ENCODE data around the gene SCAPER.

SCAPER gene

DNA sequence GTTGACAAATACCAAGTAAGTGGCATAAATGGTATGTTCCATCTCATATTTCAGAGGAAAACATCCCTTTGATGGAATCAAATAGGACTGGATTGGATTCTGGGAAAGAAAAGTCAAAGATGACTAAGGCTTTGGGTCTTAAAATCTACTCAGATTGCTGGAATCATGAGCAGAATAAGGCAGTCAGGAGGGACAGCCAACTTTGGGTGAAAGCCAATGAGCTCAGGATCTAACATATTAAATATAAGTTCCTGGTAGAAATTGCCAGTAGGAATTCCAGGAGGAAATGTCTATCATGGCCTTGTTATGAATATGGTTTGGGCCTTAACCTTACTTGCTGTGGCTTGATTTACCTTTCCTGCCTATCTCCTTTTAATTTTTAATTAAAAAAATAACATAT is 513.3 kb downstream of the SCAPER start:
- Histone ChIP-seq H3K27ac (ENCODE audit: low read depth, low read length) (no peak overlapping the region), H3K9ac (ENCODE audit: low read length) (no peak overlapping the region), H3K4me1 (ENCODE audit: insufficient read depth, low read length) (no peaks in the 10 kb centered on the region), H3K36me3 (ENCODE audit: insufficient read depth, low read length) (no peaks in the 10 kb centered on the region), H3K4me3 (ENCODE audit: low read depth in 1 of 2, low read length in 2 of 2) (no peak overlapping the region), H3K9me3 (ENCODE audit: low read length) (no peaks in the 10 kb centered on the region), H3K27me3 (ENCODE audit: control insufficient read depth in 1 of 2, insufficient read depth in 2 of 2, low read length in 2 of 2) (no peaks in the 10 kb centered on the region)

DNA sequence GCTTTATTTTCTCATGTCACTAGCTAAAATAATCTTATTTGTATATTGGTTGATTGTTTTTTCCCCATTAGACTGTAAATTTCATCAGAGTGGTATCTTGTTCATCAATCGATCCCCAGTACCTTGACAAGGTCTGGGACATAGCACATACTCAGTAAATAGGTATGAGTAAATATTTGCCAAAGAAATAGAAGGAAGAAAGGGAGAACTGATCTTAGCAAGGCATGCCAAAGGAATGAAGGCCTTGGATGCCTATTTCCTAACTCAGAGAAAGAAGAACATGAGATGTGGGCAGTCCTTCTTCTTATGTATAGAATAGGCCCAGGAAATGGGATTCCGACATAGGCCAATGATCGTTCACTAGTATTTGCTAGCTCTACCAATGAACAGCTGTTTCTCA is 513.8 kb downstream of the SCAPER start:
- Histone ChIP-seq H3K9me3 (ENCODE audit: low read length) (no peaks in the 10 kb centered on the region), H3K4me1 (ENCODE audit: insufficient read depth, low read length) (no peaks in the 10 kb centered on the region), H3K4me3 (ENCODE audit: low read depth in 1 of 2, low read length in 2 of 2) (no peak overlapping the region), H3K27ac (ENCODE audit: low read depth, low read length) (no peak overlapping the region), H3K9ac (ENCODE audit: low read length) (no peak overlapping the region), H3K27me3 (ENCODE audit: control insufficient read depth in 1 of 2, insufficient read depth in 2 of 2, low read length in 2 of 2) (no peaks in the 10 kb centered on the region), H3K36me3 (ENCODE audit: insufficient read depth, low read length) (no peaks in the 10 kb centered on the region)

GRCh38 chr15:76390571-76390970 is 514.6 kb downstream of the SCAPER start:
- Histone ChIP-seq H3K27me3 (ENCODE audit: control insufficient read depth in 1 of 2, insufficient read depth in 2 of 2, low read length in 2 of 2) (no peaks in the 10 kb centered on the region), H3K9me3 (ENCODE audit: low read length) (no peaks in the 10 kb centered on the region), H3K27ac (ENCODE audit: low read depth, low read length) (no peak overlapping the region), H3K4me3 (ENCODE audit: low read depth in 1 of 2, low read length in 2 of 2) (no peak overlapping the region), H3K4me1 (ENCODE audit: insufficient read depth, low read length) (no peaks in the 10 kb centered on the region), H3K9ac (ENCODE audit: low read length) (no peak overlapping the region), H3K36me3 (ENCODE audit: insufficient read depth, low read length) (no peaks in the 10 kb centered on the region)

DNA sequence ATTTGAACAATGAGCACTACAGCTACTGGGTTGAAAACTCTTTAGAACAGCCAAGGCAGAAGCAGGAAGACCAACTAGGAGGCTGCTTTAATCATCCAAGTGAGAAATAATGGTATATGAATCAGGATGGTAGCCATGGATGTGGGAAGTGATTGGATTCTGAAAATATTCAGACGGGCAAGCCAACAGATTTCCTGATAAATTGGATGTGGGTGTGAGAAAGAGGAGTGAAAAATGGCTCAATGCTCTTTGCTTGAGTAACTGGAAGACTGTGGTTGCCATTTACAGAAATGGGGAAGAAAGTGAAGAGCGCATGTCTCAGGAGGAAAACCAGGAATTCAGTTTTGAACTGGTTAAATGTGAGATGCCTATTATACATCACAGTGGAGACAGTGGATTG is 518.2 kb downstream of the SCAPER start:
- Histone ChIP-seq H3K27ac (ENCODE audit: low read depth, low read length) (no peak overlapping the region), H3K4me3 (ENCODE audit: low read depth in 1 of 2, low read length in 2 of 2) (no peak overlapping the region), H3K36me3 (ENCODE audit: insufficient read depth, low read length) (no peaks in the 10 kb centered on the region), H3K9me3 (ENCODE audit: low read length) (no peaks in the 10 kb centered on the region), H3K9ac (ENCODE audit: low read length) (no peak overlapping the region), H3K27me3 (ENCODE audit: control insufficient read depth in 1 of 2, insufficient read depth in 2 of 2, low read length in 2 of 2) (no peaks in the 10 kb centered on the region), H3K4me1 (ENCODE audit: insufficient read depth, low read length) (no peaks in the 10 kb centered on the region)

- Histone ChIP-seq H3K9me3 (ENCODE audit: low read length) (no peaks in the 10 kb centered on the region), H3K9ac (ENCODE audit: low read length) (no peak overlapping the region), H3K36me3 (ENCODE audit: insufficient read depth, low read length) (no peaks in the 10 kb centered on the region), H3K27me3 (ENCODE audit: control insufficient read depth in 1 of 2, insufficient read depth in 2 of 2, low read length in 2 of 2) (no peaks in the 10 kb centered on the region), H3K4me3 (ENCODE audit: low read depth in 1 of 2, low read length in 2 of 2) (no peak overlapping the region), H3K4me1 (ENCODE audit: insufficient read depth, low read length) (no peaks in the 10 kb centered on the region), H3K27ac (ENCODE audit: low read depth, low read length) (no peak overlapping the region)
Measured at GRCh38 chr15:76386178-76386577, 519.0 kb downstream of the SCAPER start.

GRCh38 chr15:76384409-76384808 is 520.7 kb downstream of the SCAPER start:
- Histone ChIP-seq H3K9ac (ENCODE audit: low read length) (no peak overlapping the region), H3K4me3 (ENCODE audit: low read depth in 1 of 2, low read length in 2 of 2) (no peak overlapping the region), H3K27ac (ENCODE audit: low read depth, low read length) (no peak overlapping the region), H3K9me3 (ENCODE audit: low read length) (no peaks in the 10 kb centered on the region), H3K4me1 (ENCODE audit: insufficient read depth, low read length) (no peaks in the 10 kb centered on the region), H3K36me3 (ENCODE audit: insufficient read depth, low read length) (no peaks in the 10 kb centered on the region), H3K27me3 (ENCODE audit: control insufficient read depth in 1 of 2, insufficient read depth in 2 of 2, low read length in 2 of 2) (no peaks in the 10 kb centered on the region)

- Histone ChIP-seq H3K27me3 (ENCODE audit: control insufficient read depth in 1 of 2, insufficient read depth in 2 of 2, low read length in 2 of 2) (no peaks in the 10 kb centered on the region), H3K9me3 (ENCODE audit: low read length) (no peaks in the 10 kb centered on the region), H3K4me1 (ENCODE audit: insufficient read depth, low read length) (no peaks in the 10 kb centered on the region), H3K36me3 (ENCODE audit: insufficient read depth, low read length) (no peaks in the 10 kb centered on the region), H3K27ac (ENCODE audit: low read depth, low read length) (no peak overlapping the region), H3K4me3 (ENCODE audit: low read depth in 1 of 2, low read length in 2 of 2) (no peak overlapping the region), H3K9ac (ENCODE audit: low read length) (no peak overlapping the region)
Measured at GRCh38 chr15:76382987-76383728, 522.0 kb downstream of the SCAPER start.

DNA sequence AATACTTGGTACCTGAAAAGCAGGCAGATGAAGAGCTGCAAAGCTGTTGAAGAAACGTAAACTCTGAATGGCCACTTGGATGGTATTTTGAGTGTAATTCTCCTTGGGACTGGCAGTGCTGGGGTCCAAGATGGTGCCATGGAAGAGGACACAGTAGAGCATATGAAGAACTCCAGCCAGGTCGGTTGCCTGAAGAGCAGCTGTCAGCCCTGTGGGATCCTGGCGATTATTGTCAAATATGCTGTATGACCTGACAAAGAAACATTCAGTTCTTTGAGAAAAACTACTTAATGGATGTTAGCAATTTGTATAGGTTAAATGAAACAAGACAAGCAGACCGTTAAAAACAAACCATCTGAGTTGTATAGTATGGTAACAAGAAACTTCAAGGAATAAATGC is 523.8 kb downstream of the SCAPER start:
- H3K4me3 ChIP-seq (ENCODE audit: low read depth in 1 of 2, low read length in 2 of 2), result no peak overlapping the region
- H3K36me3 ChIP-seq (ENCODE audit: insufficient read depth, low read length), result no peaks in the 10 kb centered on the region
- H3K27ac ChIP-seq (ENCODE audit: low read depth, low read length), result no peak overlapping the region
- no peaks in the 10 kb centered on the region for H3K27me3 ChIP-seq (ENCODE audit: control insufficient read depth in 1 of 2, insufficient read depth in 2 of 2, low read length in 2 of 2)
- no peak overlapping the region for H3K9ac ChIP-seq (ENCODE audit: low read length)
- no peaks in the 10 kb centered on the region for H3K4me1 ChIP-seq (ENCODE audit: insufficient read depth, low read length)
- no peaks in the 10 kb centered on the region for H3K9me3 ChIP-seq (ENCODE audit: low read length)

- H3K36me3 ChIP-seq (ENCODE audit: insufficient read depth, low read length), result no peaks in the 10 kb centered on the region
- no peak overlapping the region for H3K9ac ChIP-seq (ENCODE audit: low read length)
- H3K4me1 ChIP-seq (ENCODE audit: insufficient read depth, low read length), result no peaks in the 10 kb centered on the region
- H3K9me3 ChIP-seq (ENCODE audit: low read length), result no peaks in the 10 kb centered on the region
- H3K4me3 ChIP-seq (ENCODE audit: low read depth in 1 of 2, low read length in 2 of 2), result no peak overlapping the region
- no peaks in the 10 kb centered on the region for H3K27me3 ChIP-seq (ENCODE audit: control insufficient read depth in 1 of 2, insufficient read depth in 2 of 2, low read length in 2 of 2)
- no peak overlapping the region for H3K27ac ChIP-seq (ENCODE audit: low read depth, low read length)
Measured at GRCh38 chr15:76380249-76380648, 524.9 kb downstream of the SCAPER start.

DNA sequence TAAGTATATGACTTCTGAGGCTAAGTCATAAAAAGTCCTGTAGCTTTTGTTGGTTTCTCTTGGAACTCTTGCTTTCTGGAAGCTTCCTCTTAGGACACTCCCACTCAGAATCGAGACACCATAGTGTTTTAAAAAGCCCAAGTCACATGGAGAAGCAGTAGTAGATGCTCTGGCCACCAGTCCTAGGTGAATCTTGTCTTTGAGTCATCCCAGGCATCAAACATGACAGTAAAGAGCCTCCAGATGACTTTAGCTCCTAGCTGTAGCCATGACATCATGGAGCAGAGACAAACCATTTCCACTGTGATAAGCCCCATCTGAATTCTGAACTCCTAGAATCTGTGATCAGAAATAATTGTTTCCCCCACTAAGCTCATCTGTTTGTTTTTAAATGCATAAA is 526.4 kb downstream of the SCAPER start:
- no peaks in the 10 kb centered on the region for H3K36me3 ChIP-seq (ENCODE audit: insufficient read depth, low read length)
- H3K4me3 ChIP-seq (ENCODE audit: low read depth in 1 of 2, low read length in 2 of 2), result no peak overlapping the region
- H3K9me3 ChIP-seq (ENCODE audit: low read length), result no peaks in the 10 kb centered on the region
- H3K27me3 ChIP-seq (ENCODE audit: control insufficient read depth in 1 of 2, insufficient read depth in 2 of 2, low read length in 2 of 2), result no peaks in the 10 kb centered on the region
- no peak overlapping the region for H3K27ac ChIP-seq (ENCODE audit: low read depth, low read length)
- no peaks in the 10 kb centered on the region for H3K4me1 ChIP-seq (ENCODE audit: insufficient read depth, low read length)
- H3K9ac ChIP-seq (ENCODE audit: low read length), result no peak overlapping the region

DNA sequence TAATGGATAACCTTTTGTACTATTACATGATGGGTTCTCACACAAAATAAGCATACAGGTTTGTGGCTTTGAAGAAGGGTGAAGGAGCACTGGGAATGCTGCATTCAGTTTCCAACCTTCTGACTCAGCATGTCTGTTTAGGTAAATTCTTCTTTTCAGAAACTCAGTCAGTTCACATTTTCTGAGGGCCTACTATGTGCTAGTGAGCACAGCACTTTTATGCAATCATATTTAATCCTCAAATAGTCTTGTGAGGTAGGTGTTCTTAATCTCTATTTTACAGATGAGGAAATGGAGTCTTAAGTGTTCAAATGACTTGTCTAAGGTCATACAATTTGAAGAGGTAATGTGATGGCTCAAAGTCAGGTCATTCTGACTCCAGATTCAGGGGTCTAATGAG is 527.4 kb downstream of the SCAPER start:
- H3K27ac ChIP-seq (ENCODE audit: low read depth, low read length), result no peak overlapping the region
- H3K4me1 ChIP-seq (ENCODE audit: insufficient read depth, low read length), result no peaks in the 10 kb centered on the region
- H3K4me3 ChIP-seq (ENCODE audit: low read depth in 1 of 2, low read length in 2 of 2), result no peak overlapping the region
- H3K27me3 ChIP-seq (ENCODE audit: control insufficient read depth in 1 of 2, insufficient read depth in 2 of 2, low read length in 2 of 2), result no peaks in the 10 kb centered on the region
- no peaks in the 10 kb centered on the region for H3K9me3 ChIP-seq (ENCODE audit: low read length)
- H3K36me3 ChIP-seq (ENCODE audit: insufficient read depth, low read length), result no peaks in the 10 kb centered on the region
- no peak overlapping the region for H3K9ac ChIP-seq (ENCODE audit: low read length)

DNA sequence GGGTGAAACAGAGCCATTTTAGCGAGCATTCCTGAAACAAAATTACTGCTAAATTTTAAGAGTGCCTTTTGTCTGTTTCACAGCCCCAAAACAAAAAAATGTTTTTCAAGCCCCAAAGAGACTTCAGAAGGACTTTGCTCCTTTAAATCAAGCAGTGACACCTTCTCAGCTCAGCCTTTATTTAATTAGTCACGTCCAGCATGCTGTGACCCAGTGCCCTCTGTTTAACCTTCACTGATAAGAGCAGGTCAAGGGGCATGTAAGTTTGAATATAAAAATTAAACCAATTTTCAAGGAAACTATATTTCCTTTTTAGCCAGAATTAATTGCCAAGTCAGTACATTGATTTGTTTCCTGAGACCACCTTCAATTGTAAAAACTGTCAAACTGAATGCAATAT is 527.9 kb downstream of the SCAPER start:
- H3K4me1 ChIP-seq (ENCODE audit: insufficient read depth, low read length), result no peaks in the 10 kb centered on the region
- H3K4me3 ChIP-seq (ENCODE audit: low read depth in 1 of 2, low read length in 2 of 2), result no peak overlapping the region
- H3K9me3 ChIP-seq (ENCODE audit: low read length), result no peaks in the 10 kb centered on the region
- no peaks in the 10 kb centered on the region for H3K27me3 ChIP-seq (ENCODE audit: control insufficient read depth in 1 of 2, insufficient read depth in 2 of 2, low read length in 2 of 2)
- no peak overlapping the region for H3K27ac ChIP-seq (ENCODE audit: low read depth, low read length)
- H3K36me3 ChIP-seq (ENCODE audit: insufficient read depth, low read length), result peaks cover 5% of the 10 kb centered on the region
- H3K9ac ChIP-seq (ENCODE audit: low read length), result no peak overlapping the region

All from muscle layer of colon (tissue), 2 donors.